Measurements from ENCODE around the gene SMCO2.

Gene SMCO2

GRCh38 chr12:27499377-27499776 lies 52.8 kb downstream of the SMCO2 start:
- no peak for DNase-seq (ENCODE audit: low read depth in 2 of 2)

- DNase-seq (ENCODE audit: low read depth in 2 of 2) = no peak
Measured at GRCh38 chr12:27500546-27500945, 54.0 kb downstream of the SMCO2 start.

GRCh38 chr12:27502021-27502435 lies 55.5 kb downstream of the SMCO2 start:
- no peak for DNase-seq (ENCODE audit: low read depth in 2 of 2)

- DNase-seq (ENCODE audit: low read depth in 2 of 2) = no peak
Measured at GRCh38 chr12:27504507-27504906, 58.0 kb downstream of the SMCO2 start.

GRCh38 chr12:27505109-27505508 lies 58.6 kb downstream of the SMCO2 start:
- DNase-seq (ENCODE audit: low read depth in 2 of 2) = no peak

GRCh38 chr12:27505761-27506160 lies 59.2 kb downstream of the SMCO2 start:
- DNase-seq (ENCODE audit: low read depth in 2 of 2) = no peak

- DNase-seq (ENCODE audit: low read depth in 2 of 2) = no peak
Measured at GRCh38 chr12:27506645-27507189, 60.2 kb downstream of the SMCO2 start.

- DNase-seq (ENCODE audit: low read depth in 2 of 2) = no peak
Measured at GRCh38 chr12:27508736-27509431, 62.3 kb downstream of the SMCO2 start.

- no peak for DNase-seq (ENCODE audit: low read depth in 2 of 2)
Measured at GRCh38 chr12:27511031-27511722, 64.6 kb downstream of the SMCO2 start.

GRCh38 chr12:27511723-27512045 lies 65.1 kb downstream of the SMCO2 start:
- no peak for DNase-seq (ENCODE audit: low read depth in 2 of 2)

GRCh38 chr12:27513155-27513824 lies 66.8 kb downstream of the SMCO2 start:
- DNase-seq (ENCODE audit: low read depth in 2 of 2) = no peak

GRCh38 chr12:27515671-27516070 lies 69.1 kb downstream of the SMCO2 start:
- no peak for DNase-seq (ENCODE audit: low read depth in 2 of 2)

- DNase-seq (ENCODE audit: low read depth in 2 of 2) = no peak
Measured at GRCh38 chr12:27516625-27517024, 70.1 kb downstream of the SMCO2 start.

GRCh38 chr12:27517546-27517945 lies 71.0 kb downstream of the SMCO2 start:
- no peak for DNase-seq (ENCODE audit: low read depth in 2 of 2)

GRCh38 chr12:27517961-27518665 lies 71.6 kb downstream of the SMCO2 start:
- DNase-seq (ENCODE audit: low read depth in 2 of 2) = no peak

GRCh38 chr12:27521066-27521465 lies 74.5 kb downstream of the SMCO2 start:
- no peak for DNase-seq (ENCODE audit: low read depth in 2 of 2)

GRCh38 chr12:27521981-27522380 lies 75.4 kb downstream of the SMCO2 start:
- DNase-seq (ENCODE audit: low read depth in 2 of 2) = no peak

GRCh38 chr12:27523305-27523641 lies 76.7 kb downstream of the SMCO2 start:
- DNase-seq (ENCODE audit: low read depth in 2 of 2) = no peak

- peak; percentile 99 for DNase-seq (ENCODE audit: low read depth in 2 of 2)
Measured at GRCh38 chr12:27523642-27524493, 77.3 kb downstream of the SMCO2 start, which contains the start of gene PPFIBP1. Gene PPFIBP1 (plus strand): TSS chr12:27524206. CDS start chr12:27633397, 109,191 bp downstream.

GRCh38 chr12:27524494-27524835 lies 77.9 kb downstream of the SMCO2 start:
- no peak for DNase-seq (ENCODE audit: low read depth in 2 of 2)
